Spleen (tissue), 11 donors: ENCODE measurements around the gene HIPK2. TPM values are rescaled to one million over a fixed set of nuclear protein-coding genes. Genes with fewer than 3 reads are reported as not detected.

Source experiments
- DNase-seq: peaks from one replicate; pipeline ENCODE4 v3.0.0-alpha.2; 2020
- H3K27ac ChIP-seq, 8 donors: fragments of 200-600 bp; sonication (generic) in 7 of 8; 1 replicate in 4 of 8; 2 replicates in 4 of 8; pipeline versions ENCODE4 v1.5.0 to v1.8.0; 2016 to 2021; ENCODE audit warnings: inconsistent platforms in 4 of 8, mild to moderate bottlenecking in 4 of 8, moderate library complexity in 1 of 8
- H3K27me3 ChIP-seq, 7 donors: fragments of 200-600 bp; sonication (generic) in 6 of 7; replicated peaks in 1 of 7; 1 replicate in 4 of 7; 2 replicates in 3 of 7; pipeline versions ENCODE4 v1.5.0 to v1.8.0; 2016 to 2021; ENCODE audit warnings: inconsistent platforms in 3 of 7, mild to moderate bottlenecking in 1 of 7
- H3K36me3 ChIP-seq, 6 donors: fragments of 200-600 bp; sonication (generic) in 5 of 6; 1 replicate in 4 of 6; 2 replicates in 2 of 6; pipeline versions ENCODE4 v1.5.0 to v1.8.0; 2016 to 2021; ENCODE audit warnings: inconsistent platforms in 2 of 6
- H3K4me1 ChIP-seq, 6 donors: fragments of 200-600 bp; sonication (generic) in 5 of 6; 1 replicate in 3 of 6; 2 replicates in 3 of 6; pipeline versions ENCODE4 v1.5.0 to v1.8.0; 2016 to 2021; ENCODE audit warnings: inconsistent platforms in 3 of 6
- H3K4me3 ChIP-seq, 8 donors: fragments of 200-600 bp; sonication (generic) in 7 of 8; 1 replicate in 4 of 8; 2 replicates in 4 of 8; pipeline versions ENCODE4 v1.5.0 to v1.8.0; 2016 to 2021; ENCODE audit warnings: inconsistent platforms in 4 of 8, mild to moderate bottlenecking in 4 of 8, moderate library complexity in 2 of 8
- H3K9me3 ChIP-seq, 8 donors: fragments of 200-600 bp; sonication (generic) in 7 of 8; 1 replicate in 4 of 8; 2 replicates in 4 of 8; pipeline versions ENCODE4 v1.5.0 to v1.8.0; 2016 to 2021; ENCODE audit warnings: inconsistent platforms in 4 of 8
- POLR2A ChIP-seq, 3 donors: fragments of 450-650 bp; IDR thresholded peaks; one replicate each; pipeline ENCODE4 v1.5.1; 2017; ENCODE audit warnings: antibody characterized with exemption in 3 of 3, mild to moderate bottlenecking in 1 of 3
- POLR2AphosphoS5 ChIP-seq, 3 donors: sonication (generic); formaldehyde crosslinking; IDR thresholded peaks; one replicate each; pipeline ENCODE4 v1.5.1; 2017; ENCODE audit warnings: antibody characterized with exemption in 3 of 3
- WGBS, 5 donors: extraction: QIAGEN DNeasy Blood & Tissue Kit in 3 of 5; methylation state at CpG; one replicate each; pipeline versions ENCODE4 v1.1.5 to v1.1.7; 2013 to 2018; 5-methylcytosine and 5-hydroxymethylcytosine counted together
- intact Hi-C: fragments of 100-400 bp; cut with DNase I; formaldehyde crosslinking; loops from one replicate; pipeline ENCODE4 v1.15.0; 2023; ENCODE audit warnings: low total_unique reads
- polyA plus RNA-seq, 3 donors: library from polyadenylated mRNA; stranded (reverse); fragments of 200-250 nt; gene quantifications; one replicate each; pipeline ENCODE4 v1.2.1, GENCODE V29; 2013
- total RNA-seq, 7 donors: library from RNA; depleted of rRNA in 3 of 7; stranded (reverse); fragments of >200 nt in 3 of 7; fragmentation: NEBNext Ultra II Directional in 4 of 7; extraction: Animal tissue kit (Norgen Biotek cat#: 25700) in 4 of 7; gene quantifications; one replicate each; pipeline versions ENCODE4 v1.1.0 to v1.2.1, GENCODE V29; 2016 to 2021
- TF ChIP-seq, protein P1 (sequence below), 11 experiments: fragments of 200-600 bp in 7 of 11; fragments of 450-650 bp in 4 of 11; sonication (generic) in 4 of 11; IDR thresholded peaks in 8 of 11; conservative IDR thresholded peaks in 3 of 11; 1 replicate in 7 of 11; 2 replicates in 4 of 11; pipeline versions ENCODE4 v1.4.0 to v1.8.0; 2016 to 2021; ENCODE audit warnings: antibody characterized with exemption in 11 of 11, inconsistent platforms in 4 of 11, mild to moderate bottlenecking in 1 of 11
- donor health status: healthy with polysubstance abuse.
- donor health status: DM: no; HTN: no; CAD: no; lungs with moderate emphysema.
- donor health status: DM: no; HTN: no; CAD: no.
- donor health status: Bipolar disorder and iron deficiency.
- donor health status: healthy.
- donor health status: DM: no; HTN: no; CAD: no.
- donor health status: DM: yes; HTN: yes; CAD: no.

Gene HIPK2
- total and polyA plus RNA-seq, 10 donors, result 1.7 to 97.5 (median 51.8) TPM

DNA sequence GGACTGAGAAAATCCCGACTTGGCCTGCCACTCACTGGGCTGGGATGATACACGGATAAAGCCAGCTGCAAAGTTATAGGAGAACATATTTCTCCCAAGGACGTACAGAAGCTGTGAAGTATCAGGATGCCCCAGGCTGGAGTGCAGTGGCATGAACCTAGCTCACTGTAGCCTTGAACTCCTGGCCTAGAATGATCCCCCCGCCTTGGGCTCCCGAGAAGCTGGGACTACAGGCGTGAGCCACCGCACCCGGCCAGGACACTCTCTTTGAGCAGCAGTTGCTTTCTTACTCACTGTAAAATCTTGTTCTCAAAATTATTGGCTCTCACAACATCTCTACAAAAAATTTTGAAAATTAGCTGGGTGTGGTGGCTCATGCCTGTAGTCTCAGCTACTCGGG, 203.9 kb downstream of the HIPK2 start:
- no peak for DNase-seq
- Histone ChIP-seq H3K27ac (no peak overlapping the region), H3K4me3 (no peak overlapping the region), H3K27me3 (no peaks in the 10 kb centered on the region), H3K36me3 (peaks cover 0 to 100% (median 51%) of the 10 kb centered on the region in 6 donors), H3K9me3 (no peaks in the 10 kb centered on the region), H3K4me1 (no peaks in the 10 kb centered on the region)
- TF ChIP-seq POLR2A (IDR thresholded peaks at IDR 0.05), result no peak
- WGBS, 5 donors, result 90 to 98% (median 94%) methylated on average over 9 of the region's 9 CpGs
- intact Hi-C loops, result no loop called here

DNA sequence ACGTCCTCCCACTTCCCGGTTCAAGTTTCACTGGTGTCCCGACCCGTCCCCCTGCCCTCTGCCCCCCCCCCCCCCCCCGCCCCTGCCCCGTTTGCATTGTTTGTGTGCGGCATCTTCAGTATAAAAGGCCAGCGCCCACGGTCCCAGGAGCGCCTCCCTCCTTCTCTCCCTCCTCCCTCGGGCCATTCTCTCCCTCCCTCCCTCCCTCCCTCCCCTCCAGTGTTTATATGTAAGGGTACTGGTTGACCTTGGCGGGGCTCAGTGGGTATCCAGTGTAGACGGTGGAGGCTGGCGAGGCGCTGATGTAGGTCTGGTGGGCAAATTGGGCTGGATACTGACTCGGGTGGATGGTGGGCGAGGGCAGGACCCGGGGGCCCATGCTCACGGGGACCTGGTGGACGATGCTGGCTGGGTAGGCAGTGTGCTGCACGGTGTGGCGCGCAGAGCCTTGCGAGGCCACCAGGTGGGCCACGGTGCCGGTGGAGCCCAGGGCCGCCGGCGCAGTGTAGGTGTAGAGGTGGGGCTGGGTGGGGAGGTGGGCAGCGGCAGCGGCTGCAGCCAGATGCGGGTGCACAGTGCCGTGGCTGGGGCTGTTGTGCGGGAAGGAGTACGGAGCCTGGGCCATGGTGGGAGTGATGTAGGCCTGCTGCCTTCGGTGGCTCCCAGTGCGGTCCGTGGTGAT, 205.0 kb downstream of the HIPK2 start:
- Histone ChIP-seq H3K4me1 (no peaks in the 10 kb centered on the region), H3K36me3 (peaks cover 0 to 100% (median 50%) of the 10 kb centered on the region in 6 donors), H3K4me3 (no peak overlapping the region), H3K9me3 (no peaks in the 10 kb centered on the region), H3K27ac (no peak overlapping the region), H3K27me3 (no peaks in the 10 kb centered on the region)
- DNase-seq, result peak; percentile 52
- 93 to 96% (median 93%) methylated on average over 37 to 38 of the region's 38 CpGs for WGBS, 5 donors
- TF ChIP-seq, protein P1, sequence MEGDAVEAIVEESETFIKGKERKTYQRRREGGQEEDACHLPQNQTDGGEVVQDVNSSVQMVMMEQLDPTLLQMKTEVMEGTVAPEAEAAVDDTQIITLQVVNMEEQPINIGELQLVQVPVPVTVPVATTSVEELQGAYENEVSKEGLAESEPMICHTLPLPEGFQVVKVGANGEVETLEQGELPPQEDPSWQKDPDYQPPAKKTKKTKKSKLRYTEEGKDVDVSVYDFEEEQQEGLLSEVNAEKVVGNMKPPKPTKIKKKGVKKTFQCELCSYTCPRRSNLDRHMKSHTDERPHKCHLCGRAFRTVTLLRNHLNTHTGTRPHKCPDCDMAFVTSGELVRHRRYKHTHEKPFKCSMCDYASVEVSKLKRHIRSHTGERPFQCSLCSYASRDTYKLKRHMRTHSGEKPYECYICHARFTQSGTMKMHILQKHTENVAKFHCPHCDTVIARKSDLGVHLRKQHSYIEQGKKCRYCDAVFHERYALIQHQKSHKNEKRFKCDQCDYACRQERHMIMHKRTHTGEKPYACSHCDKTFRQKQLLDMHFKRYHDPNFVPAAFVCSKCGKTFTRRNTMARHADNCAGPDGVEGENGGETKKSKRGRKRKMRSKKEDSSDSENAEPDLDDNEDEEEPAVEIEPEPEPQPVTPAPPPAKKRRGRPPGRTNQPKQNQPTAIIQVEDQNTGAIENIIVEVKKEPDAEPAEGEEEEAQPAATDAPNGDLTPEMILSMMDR (IDR thresholded peaks at IDR 0.05 in 8 of 11, conservative IDR thresholded peaks at IDR 0.05 in 3 of 11), result no peak
- peak in 1 of 3 donors; percentile 36 for TF ChIP-seq POLR2AphosphoS5 (IDR thresholded peaks at IDR 0.05)
- intact Hi-C loops, result no loop called here

DNA sequence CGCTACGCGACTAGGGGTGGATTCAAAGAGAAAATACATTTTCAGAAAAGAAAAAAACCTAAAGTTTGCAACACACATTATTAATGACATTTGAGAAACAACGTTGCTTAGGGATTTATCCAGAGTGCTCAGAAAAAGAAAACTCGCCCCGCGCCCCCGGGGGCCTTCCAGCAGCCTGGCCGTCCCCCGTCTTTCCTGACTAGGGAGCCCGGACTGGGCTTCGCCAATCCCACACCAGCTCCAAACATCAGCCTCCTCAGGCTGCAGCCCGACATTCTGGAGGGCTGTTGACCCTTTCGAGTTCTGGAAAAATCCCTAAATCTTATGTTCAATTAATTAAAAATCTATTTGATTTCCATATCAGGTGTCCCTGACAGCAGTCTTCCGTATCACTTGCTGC, 205.7 kb downstream of the HIPK2 start:
- Histone ChIP-seq H3K27ac (no peak overlapping the region), H3K27me3 (no peaks in the 10 kb centered on the region), H3K36me3 (peaks cover 0 to 100% (median 47%) of the 10 kb centered on the region in 6 donors), H3K4me1 (no peaks in the 10 kb centered on the region), H3K4me3 (no peak overlapping the region), H3K9me3 (no peaks in the 10 kb centered on the region)
- peak; percentile 52 for DNase-seq
- intact Hi-C loops, result no loop called here
- 92 to 98% (median 97%) methylated on average over 15 of the region's 15 CpGs for WGBS, 5 donors
- TF ChIP-seq, protein P1 (IDR thresholded peaks at IDR 0.05 in 8 of 11, conservative IDR thresholded peaks at IDR 0.05 in 3 of 11), result no peak
- TF ChIP-seq POLR2A (IDR thresholded peaks at IDR 0.05) (no peak), POLR2AphosphoS5 (IDR thresholded peaks at IDR 0.05) (no peak)

DNA sequence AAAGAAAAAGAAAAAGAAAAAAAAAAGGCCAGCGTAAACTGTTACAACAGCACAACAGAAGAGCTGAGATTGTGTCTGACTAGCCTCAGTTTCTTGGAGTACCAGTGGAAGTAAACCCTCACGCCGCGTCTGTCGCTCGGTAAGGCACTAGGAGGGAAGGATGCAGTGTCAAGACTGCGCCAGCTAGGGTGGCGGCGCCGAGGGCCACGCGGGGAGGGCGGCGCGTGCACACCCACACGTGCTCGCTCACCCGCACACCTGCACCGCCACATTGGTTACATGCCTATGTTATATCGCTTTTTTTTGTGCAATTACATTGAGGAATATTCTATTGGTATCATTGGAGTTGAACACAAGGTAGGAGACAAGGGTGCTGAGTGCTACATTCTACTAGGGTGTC, 206.1 kb downstream of the HIPK2 start:
- no peak overlapping the region for H3K4me3 ChIP-seq
- H3K36me3 ChIP-seq, result peaks cover 0 to 100% (median 46%) of the 10 kb centered on the region in 6 donors
- DNase-seq, result peak; percentile 39
- peak in 1 of 3 donors; percentile 42 for TF ChIP-seq POLR2AphosphoS5 (IDR thresholded peaks at IDR 0.05)
- no peak for TF ChIP-seq POLR2A (IDR thresholded peaks at IDR 0.05)
- TF ChIP-seq, protein P1 (IDR thresholded peaks at IDR 0.05 in 8 of 11, conservative IDR thresholded peaks at IDR 0.05 in 3 of 11), result no peak
- no peak overlapping the region for H3K27ac ChIP-seq
- 95 to 98% (median 96%) methylated on average over 20 of the region's 20 CpGs for WGBS, 5 donors
- intact Hi-C loops, result no loop called here
- H3K27me3 ChIP-seq, result no peaks in the 10 kb centered on the region
- no peaks in the 10 kb centered on the region for H3K9me3 ChIP-seq
- H3K4me1 ChIP-seq, result no peaks in the 10 kb centered on the region
